ENCODE results near the gene ZNF672. TPM values are rescaled to one million over a fixed set of nuclear protein-coding genes. Genes with fewer than 3 reads are reported as not detected.

ZNF672 gene
- 26.2 and 28.7 TPM in 2 replicates for total RNA-seq

DNA sequence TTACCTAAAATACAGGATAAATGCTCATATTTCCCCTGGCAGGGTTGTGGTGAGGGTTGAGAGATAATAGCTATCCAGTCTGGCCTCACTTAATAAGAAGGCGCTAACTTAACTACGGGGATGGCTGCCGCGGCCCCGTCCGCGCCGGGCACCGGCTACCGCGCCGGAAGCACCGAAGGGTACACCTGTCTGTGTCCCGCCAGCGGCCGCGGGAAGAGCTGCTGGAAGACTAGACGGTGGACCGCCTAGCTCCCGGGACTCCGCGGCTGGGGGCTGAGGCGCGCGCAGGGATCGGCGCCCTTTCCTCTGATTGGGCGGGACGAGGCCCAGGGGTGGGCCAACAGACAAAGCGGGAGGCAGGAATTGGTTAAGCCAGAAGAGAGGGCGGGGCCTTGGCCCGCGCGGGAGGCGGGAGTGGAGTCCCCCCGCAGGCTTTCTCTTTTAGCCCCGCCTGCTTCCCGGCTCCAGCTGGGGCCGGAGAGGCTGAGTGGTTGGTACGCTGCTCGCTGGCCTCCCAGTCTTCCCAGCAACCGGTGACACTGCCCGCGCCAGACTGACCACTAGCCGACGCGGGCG is at the start of gene ZNF672:
TSS of gene ZNF672 (plus strand) at position 444 of the 576 bp plus-strand sequence. CDS start 9,051 bp downstream, outside the sequence.

GRCh38 chr1:248825909-248826760 is 11.9 kb upstream of the ZNF672 start, which contains the start of gene SH3BP5L:
Gene SH3BP5L (minus strand): TSS chr1:248825915. CDS start chr1:248824935, 980 bp downstream.

GRCh38 chr1:248858891-248859889 is 21.2 kb downstream of the ZNF672 start, which contains the start of gene ZNF692:
Gene ZNF692 (minus strand): TSS chr1:248859085. CDS start chr1:248858309, 776 bp downstream.

Other genes starting within 250 kb of the ZNF672 start
- not detected in 2 replicates for gene OR2T10, start 240.5 kb upstream of the ZNF672 start, total RNA-seq
- not detected in 2 replicates for gene OR2T11, start 203.1 kb upstream of the ZNF672 start, total RNA-seq
- not detected in 2 replicates for gene OR2T35, start 192.9 kb upstream of the ZNF672 start, total RNA-seq
- gene OR2T27, start 182.7 kb upstream of the ZNF672 start, total RNA-seq = not detected in 2 replicates
- gene OR14I1, start 135.5 kb upstream of the ZNF672 start, total RNA-seq = not detected in 2 replicates
- gene LYPD8, start 82.5 kb upstream of the ZNF672 start, total RNA-seq = not detected in 2 replicates
- 18.4 TPM in 2 replicates for gene SH3BP5L, start 12.3 kb upstream of the ZNF672 start, total RNA-seq
- 18.2 and 24.7 TPM in 2 replicates for gene ZNF692, start 20.9 kb downstream of the ZNF672 start, total RNA-seq
- 3.4 and 3.5 TPM in 2 replicates for gene PGBD2, start 68.0 kb downstream of the ZNF672 start, total RNA-seq